Body of pancreas (tissue), 4 donors: Measurements from ENCODE around the gene ABHD12. TPM values are rescaled to one million over a fixed set of nuclear protein-coding genes. Genes with fewer than 3 reads are reported as not detected.

Source experiments
- ATAC-seq: fragments of 150-250 bp; one replicate; pipeline ENCODE4 v1.9.1; 2016
- DNase-seq, 4 donors: peaks; one replicate each; pipeline ENCODE4 v3.0.0-alpha.2; 2019
- H3K27ac ChIP-seq, 4 donors: fragments of 200-600 bp; sonication (generic); 1 replicate in 3 of 4; 2 replicates in 1 of 4; pipeline versions ENCODE4 v1.5.1 to v1.6.1; 2016 to 2019; ENCODE audit warnings: mild to moderate bottlenecking in 1 of 4, mixed read lengths in 1 of 4, moderate library complexity in 1 of 4
- H3K27me3 ChIP-seq, 2 donors: fragments of 200-600 bp; sonication (generic); one replicate each; pipeline ENCODE4 v1.6.0; 2016; ENCODE audit warnings: mild to moderate bottlenecking in 1 of 2
- H3K36me3 ChIP-seq, 2 donors: fragments of 200-600 bp; sonication (generic); replicated peaks in 1 of 2; 2 replicates each; pipeline ENCODE4 v1.5.1; 2016; ENCODE audit warnings: low read depth in 2 of 2; ENCODE audit not compliant: insufficient read depth in 1 of 2
- H3K4me1 ChIP-seq: fragments of 200-600 bp; sonication (generic); one replicate; pipeline ENCODE4 v1.6.0; 2016
- H3K4me3 ChIP-seq, 2 donors: fragments of 200-600 bp; sonication (generic); 1 replicate in 1 of 2; 2 replicates in 1 of 2; pipeline ENCODE4 v1.5.1; 2016 to 2019
- H3K9me3 ChIP-seq, 3 donors: fragments of 200-600 bp; sonication (generic); 1 replicate in 2 of 3; 2 replicates in 1 of 3; pipeline ENCODE4 v1.5.1; 2016
- POLR2A ChIP-seq, 3 donors: fragments of 450-650 bp; IDR thresholded peaks; one replicate each; pipeline ENCODE4 v1.6.1; 2016; ENCODE audit warnings: antibody characterized with exemption in 3 of 3, mild to moderate bottlenecking in 2 of 3
- WGBS, 2 donors: methylation state at CpG; one replicate each; pipeline ENCODE4 v1.1.5; 2017; 5-methylcytosine and 5-hydroxymethylcytosine counted together
- intact Hi-C: fragments of 100-400 bp; cut with DNase I; formaldehyde crosslinking; loops from one replicate; pipeline ENCODE4 v1.15.1; 2023
- total RNA-seq, 2 donors: library from RNA; depleted of rRNA; stranded (reverse); fragments of >200 nt; gene quantifications; one replicate each; pipeline ENCODE4 v1.1.0, GENCODE V29; 2016
- TF ChIP-seq, protein P1 (sequence below), 7 experiments: fragments of 450-650 bp in 4 of 7; fragments of 200-600 bp in 3 of 7; sonication (generic) in 3 of 7; IDR thresholded peaks; one replicate each; pipeline ENCODE4 v1.5.1; 2016 to 2019; ENCODE audit warnings: antibody characterized with exemption in 7 of 7

ABHD12 gene
- total RNA-seq, 2 donors from 2014 or later = 74.7 to 106 TPM

- no peak for ATAC-seq
- 36 to 78% methylated on average over 1 of the region's 1 CpG for WGBS, 2 donors
- Histone ChIP-seq H3K4me3 (no peak overlapping the region), H3K36me3 (no peaks in the 10 kb centered on the region), H3K9me3 (peaks cover 0 to 6% (median 0%) of the 10 kb centered on the region in 3 donors), H3K27me3 (no peaks in the 10 kb centered on the region), H3K4me1 (peaks cover 16% of the 10 kb centered on the region), H3K27ac (peak overlapping the region in 3 of 4 donors; percentile 7 to 46 (median 43))
- no peak for DNase-seq
- intact Hi-C loops = no loop called here
- TF ChIP-seq POLR2A (IDR thresholded peaks at IDR 0.05) = no peak
- TF ChIP-seq, protein P1, sequence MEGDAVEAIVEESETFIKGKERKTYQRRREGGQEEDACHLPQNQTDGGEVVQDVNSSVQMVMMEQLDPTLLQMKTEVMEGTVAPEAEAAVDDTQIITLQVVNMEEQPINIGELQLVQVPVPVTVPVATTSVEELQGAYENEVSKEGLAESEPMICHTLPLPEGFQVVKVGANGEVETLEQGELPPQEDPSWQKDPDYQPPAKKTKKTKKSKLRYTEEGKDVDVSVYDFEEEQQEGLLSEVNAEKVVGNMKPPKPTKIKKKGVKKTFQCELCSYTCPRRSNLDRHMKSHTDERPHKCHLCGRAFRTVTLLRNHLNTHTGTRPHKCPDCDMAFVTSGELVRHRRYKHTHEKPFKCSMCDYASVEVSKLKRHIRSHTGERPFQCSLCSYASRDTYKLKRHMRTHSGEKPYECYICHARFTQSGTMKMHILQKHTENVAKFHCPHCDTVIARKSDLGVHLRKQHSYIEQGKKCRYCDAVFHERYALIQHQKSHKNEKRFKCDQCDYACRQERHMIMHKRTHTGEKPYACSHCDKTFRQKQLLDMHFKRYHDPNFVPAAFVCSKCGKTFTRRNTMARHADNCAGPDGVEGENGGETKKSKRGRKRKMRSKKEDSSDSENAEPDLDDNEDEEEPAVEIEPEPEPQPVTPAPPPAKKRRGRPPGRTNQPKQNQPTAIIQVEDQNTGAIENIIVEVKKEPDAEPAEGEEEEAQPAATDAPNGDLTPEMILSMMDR (IDR thresholded peaks at IDR 0.05) = no peak
Observed at GRCh38 chr20:25397821-25398220, 7.2 kb upstream of the ABHD12 start.

DNA sequence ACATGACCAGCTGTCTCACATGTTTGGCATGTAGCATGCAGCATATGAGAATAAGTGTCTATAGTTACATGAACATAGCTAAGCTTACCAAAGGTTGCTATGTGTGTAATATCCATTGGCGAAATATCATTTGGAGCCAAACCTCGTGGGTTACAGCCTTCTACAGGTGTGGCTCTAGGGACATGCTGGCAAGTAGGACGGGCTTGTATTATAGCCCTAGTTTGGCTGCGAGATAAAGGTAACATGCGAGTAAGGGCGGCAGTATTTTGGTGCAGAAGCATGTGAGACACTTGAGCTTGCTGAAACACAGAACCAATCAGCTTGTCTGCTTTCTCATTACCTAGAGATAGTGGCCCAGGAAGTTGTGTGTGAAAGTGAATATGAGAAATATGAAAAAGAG is 6.5 kb upstream of the ABHD12 start:
- DNase-seq (no peak), ATAC-seq (no peak)
- H3K27me3 ChIP-seq = no peaks in the 10 kb centered on the region
- no peak for TF ChIP-seq POLR2A (IDR thresholded peaks at IDR 0.05)
- TF ChIP-seq, protein P1 (IDR thresholded peaks at IDR 0.05) = no peak
- H3K9me3 ChIP-seq = no peaks in the 10 kb centered on the region
- intact Hi-C loops = no loop called here
- 78 to 82% methylated on average over 6 of the region's 6 CpGs for WGBS, 2 donors
- H3K4me1 ChIP-seq = peaks cover 16% of the 10 kb centered on the region
- no peak overlapping the region for H3K4me3 ChIP-seq
- H3K27ac ChIP-seq = peak overlapping the region in 1 of 4 donors; percentile 32
- H3K36me3 ChIP-seq = no peaks in the 10 kb centered on the region

DNA sequence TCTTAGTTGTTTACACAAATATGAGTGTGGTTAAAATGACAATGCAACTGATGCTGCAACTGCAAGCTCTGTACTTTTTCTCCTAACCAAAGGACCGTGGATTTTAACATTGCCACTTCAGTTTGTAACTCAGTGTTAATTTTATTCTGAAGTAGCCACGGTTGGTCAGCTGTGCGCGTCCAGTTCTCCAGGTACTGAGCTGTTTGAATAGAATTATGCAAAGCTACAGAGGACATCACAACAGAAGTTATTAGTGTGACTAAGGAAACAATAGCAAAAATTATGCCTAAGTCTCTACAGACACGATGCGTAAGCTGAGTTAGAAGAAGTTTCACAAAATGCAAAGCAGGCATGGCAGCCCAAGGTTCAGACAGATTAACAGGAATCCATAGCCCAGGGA is 4.4 kb upstream of the ABHD12 start:
- no peak overlapping the region for H3K4me3 ChIP-seq
- no peaks in the 10 kb centered on the region for H3K36me3 ChIP-seq
- WGBS, 2 donors = 88 to 89% methylated on average over 6 of the region's 6 CpGs
- TF ChIP-seq, protein P1 (IDR thresholded peaks at IDR 0.05) = no peak
- no peak for TF ChIP-seq POLR2A (IDR thresholded peaks at IDR 0.05)
- peaks cover 23% of the 10 kb centered on the region for H3K4me1 ChIP-seq
- H3K27ac ChIP-seq = no peak overlapping the region
- DNase-seq = no peak
- intact Hi-C loops = no loop called here
- H3K9me3 ChIP-seq = no peaks in the 10 kb centered on the region
- no peaks in the 10 kb centered on the region for H3K27me3 ChIP-seq
- ATAC-seq = no peak

DNA sequence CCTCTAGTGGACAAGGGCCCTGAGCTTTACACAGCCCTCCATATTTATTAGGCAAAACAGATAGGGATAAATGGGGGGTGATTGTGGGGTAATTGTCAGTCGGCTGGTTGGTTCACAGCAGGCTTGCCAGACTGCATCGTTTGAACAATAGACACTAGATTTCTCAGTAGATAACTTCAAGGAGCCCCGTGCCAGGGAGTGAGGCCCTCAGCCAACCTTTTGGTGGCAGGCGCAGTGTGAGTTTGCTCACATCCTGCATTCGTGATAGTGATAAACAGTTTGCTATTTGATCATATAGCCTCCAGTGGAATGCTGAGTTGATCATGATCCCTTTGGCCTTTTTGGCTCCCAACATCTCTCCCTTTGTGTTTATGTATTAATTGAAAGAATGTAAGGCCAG is 3.6 kb upstream of the ABHD12 start:
- ATAC-seq = no peak
- Histone ChIP-seq H3K36me3 (no peaks in the 10 kb centered on the region), H3K27me3 (no peaks in the 10 kb centered on the region), H3K9me3 (no peaks in the 10 kb centered on the region), H3K27ac (no peak overlapping the region), H3K4me1 (peaks cover 24% of the 10 kb centered on the region), H3K4me3 (no peak overlapping the region)
- intact Hi-C loops = no loop called here
- WGBS, 2 donors = 45 to 63% methylated on average over 5 of the region's 5 CpGs
- no peak for DNase-seq
- TF ChIP-seq POLR2A (IDR thresholded peaks at IDR 0.05) = no peak
- TF ChIP-seq, protein P1 (IDR thresholded peaks at IDR 0.05) = no peak

DNA sequence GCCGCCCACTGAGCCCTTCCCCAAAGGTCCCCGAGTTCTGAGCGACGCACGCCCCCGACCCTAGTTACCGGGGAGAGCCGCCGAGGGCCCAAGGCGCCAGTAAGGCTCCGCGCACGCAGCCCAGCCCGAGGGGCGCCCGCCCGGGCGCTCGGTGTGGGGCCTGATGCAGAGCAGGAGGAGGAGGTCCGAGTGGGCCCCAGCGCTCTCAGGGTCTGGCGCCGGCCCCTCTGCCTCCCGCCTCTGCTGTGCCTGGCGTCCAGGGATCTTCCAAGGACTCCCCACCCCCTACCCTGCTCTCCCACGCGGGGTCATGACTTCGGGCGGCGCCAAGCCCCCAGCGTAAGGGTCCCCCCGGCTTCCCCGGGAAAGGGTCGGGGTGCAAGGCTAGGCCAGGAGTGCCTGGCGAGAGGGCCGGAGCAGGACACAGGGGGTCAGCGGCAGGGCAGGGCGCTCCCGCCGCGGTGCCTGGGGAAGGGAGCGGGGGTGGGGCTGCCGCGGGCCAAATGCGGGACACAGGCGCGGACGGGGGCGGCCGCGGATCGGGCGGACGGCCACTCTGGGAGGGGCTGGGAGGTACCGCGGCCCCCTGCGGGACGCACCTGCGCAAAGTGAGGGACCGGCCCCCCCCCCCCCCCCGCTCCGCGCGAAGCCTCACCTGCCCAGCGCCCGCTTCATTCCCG is 637 bp downstream of the ABHD12 start:
- peaks cover 16% of the 10 kb centered on the region for H3K4me1 ChIP-seq
- DNase-seq (peak; percentile 50 to 68 (median 54)), ATAC-seq (peak; percentile 20)
- intact Hi-C loops = no loop called here
- TF ChIP-seq, protein P1 (IDR thresholded peaks at IDR 0.05) = no peak
- TF ChIP-seq POLR2A (IDR thresholded peaks at IDR 0.05) = peak in 2 of 3 donors; percentile 1 to 13
- H3K27ac ChIP-seq = peak overlapping the region; percentile 86 to 97 (median 92)
- peak overlapping the region; percentile 75 to 84 for H3K4me3 ChIP-seq
- 0% methylated on average over 38 of the region's 67 CpGs; no CpG with 5 or more reads in 1 of the 2 donors for WGBS, 2 donors
- no peaks in the 10 kb centered on the region for H3K27me3 ChIP-seq
- H3K36me3 ChIP-seq = no peaks in the 10 kb centered on the region
- H3K9me3 ChIP-seq = no peaks in the 10 kb centered on the region
